HG03469 (cell line): ENCODE data around the gene TMEM201.

ENCODE experiments used
- ATAC-seq: cut with Tn5 transposase; IDR thresholded peaks from one replicate; pipeline ENCODE4 v1.9.1; 2021; ENCODE audit warnings: mild to moderate bottlenecking, moderate library complexity, moderate number of reproducible peaks; ENCODE audit not compliant: unreplicated experiment

TMEM201 gene

DNA sequence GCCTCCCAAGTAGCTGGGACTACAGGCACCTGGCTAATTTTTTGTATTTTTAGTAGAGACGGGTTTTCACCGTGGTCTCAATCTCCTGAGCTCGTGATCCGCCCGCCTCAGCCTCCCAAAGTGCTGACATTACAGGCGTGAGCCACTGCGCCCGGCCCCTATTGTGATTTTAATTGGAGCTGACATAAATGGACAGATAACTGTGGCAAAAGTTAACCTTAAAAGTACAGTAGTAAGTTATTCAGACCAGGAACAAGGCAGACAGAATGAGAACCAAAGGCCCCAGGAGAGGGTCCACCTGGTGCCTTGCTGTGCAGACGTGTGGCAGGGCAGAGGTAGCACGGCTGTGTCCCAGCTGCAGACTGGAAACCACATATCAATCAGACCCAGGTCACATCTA is 11.0 kb downstream of the TMEM201 start:
- ATAC-seq, result no peak

- ATAC-seq, result no peak
Measured at GRCh38 chr1:9600861-9601834, 12.4 kb downstream of the TMEM201 start.

DNA sequence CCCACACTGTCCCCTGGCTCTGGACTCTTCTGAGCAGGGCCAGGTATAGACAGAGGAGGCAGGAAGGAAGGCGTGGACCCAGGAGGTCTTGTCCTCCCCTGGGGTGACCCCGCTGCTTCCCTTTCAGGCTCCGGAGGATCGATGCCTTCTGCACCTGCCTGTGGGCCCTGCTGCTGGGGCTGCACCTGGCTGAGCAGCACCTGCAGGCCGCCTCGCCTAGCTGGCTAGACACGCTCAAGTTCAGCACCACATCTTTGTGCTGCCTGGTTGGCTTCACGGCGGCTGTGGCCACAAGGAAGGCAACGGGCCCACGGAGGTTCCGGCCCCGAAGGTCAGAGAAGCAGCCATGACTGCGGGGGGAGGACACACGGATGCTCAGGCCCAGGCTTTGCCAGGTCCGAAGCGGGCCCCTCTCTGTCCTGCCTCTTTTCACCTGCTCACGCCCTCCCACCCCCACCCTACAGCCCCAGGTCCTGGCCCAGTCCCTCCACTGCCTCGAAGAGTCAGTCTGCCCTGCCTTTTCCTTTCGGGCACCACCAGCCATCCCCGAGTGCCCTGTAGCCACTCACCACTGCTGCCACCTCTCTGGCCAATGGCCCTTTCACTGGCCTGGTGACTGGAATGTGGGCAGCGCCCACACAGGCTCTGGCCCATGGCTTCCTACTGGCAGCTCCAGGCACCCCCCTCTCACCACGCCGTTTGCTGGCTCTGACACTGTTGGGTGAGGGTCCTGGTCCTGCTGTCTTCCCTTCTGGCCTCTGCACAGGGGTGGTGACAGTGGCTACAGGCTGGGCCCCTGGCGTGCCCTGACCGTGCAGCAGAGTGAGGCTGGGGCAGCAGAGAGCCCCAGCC is 13.5 kb downstream of the TMEM201 start:
- no peak for ATAC-seq

- no peak for ATAC-seq
Measured at GRCh38 chr1:9602794-9603167, 14.1 kb downstream of the TMEM201 start.

GRCh38 chr1:9603307-9603706 is 14.6 kb downstream of the TMEM201 start:
- ATAC-seq, result no peak

- ATAC-seq, result no peak
Measured at GRCh38 chr1:9603766-9604753, 15.3 kb downstream of the TMEM201 start.

GRCh38 chr1:9604836-9605235 is 16.1 kb downstream of the TMEM201 start:
- ATAC-seq, result no peak

DNA sequence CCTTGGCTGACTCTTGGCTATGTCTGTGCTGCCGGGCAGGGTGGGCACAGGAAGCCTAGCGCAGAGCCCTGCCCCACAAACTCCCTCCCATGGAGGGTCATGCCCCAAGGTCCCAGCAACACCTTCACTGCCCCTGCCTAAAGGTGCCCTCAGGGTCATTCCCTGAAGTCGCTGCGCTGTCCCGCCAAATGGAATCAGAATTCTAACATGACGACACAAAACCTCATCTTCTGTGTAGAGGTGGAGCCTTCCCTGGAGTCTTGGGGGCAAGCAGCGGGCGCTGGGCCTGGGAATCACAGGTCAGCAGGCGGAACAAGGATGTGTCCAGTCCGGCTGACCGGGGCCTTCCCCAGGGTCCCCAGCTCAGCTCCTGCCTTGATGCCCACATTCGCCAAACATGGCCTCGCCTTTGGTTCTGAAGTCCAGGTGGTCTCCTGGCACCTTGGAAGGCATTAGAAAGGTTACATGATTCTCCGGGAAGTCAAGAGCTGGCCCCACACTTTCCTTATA is 17.3 kb downstream of the TMEM201 start:
- ATAC-seq, result no peak

GRCh38 chr1:9606458-9606857 is 17.7 kb downstream of the TMEM201 start:
- no peak for ATAC-seq

- ATAC-seq, result no peak
Measured at GRCh38 chr1:9606948-9607347, 18.2 kb downstream of the TMEM201 start.

DNA sequence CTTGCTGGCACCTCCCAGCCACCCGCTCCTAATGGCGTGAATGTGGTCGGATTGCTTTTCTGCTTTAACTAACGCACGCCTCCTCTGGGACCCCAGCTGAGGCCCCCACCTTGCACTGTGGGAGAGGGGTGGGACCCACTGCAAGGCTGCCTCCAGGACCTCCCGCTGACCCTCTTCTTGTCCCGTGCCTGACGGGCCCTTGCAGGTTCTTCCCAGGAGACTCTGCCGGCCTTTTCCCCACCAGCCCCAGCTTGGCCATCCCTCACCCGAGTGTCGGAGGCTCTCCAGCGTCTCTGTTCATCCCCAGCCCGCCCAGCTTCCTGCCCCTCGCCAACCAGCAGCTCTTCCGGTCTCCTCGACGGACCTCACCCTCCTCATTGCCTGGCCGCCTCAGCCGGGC is 18.6 kb downstream of the TMEM201 start:
- no peak for ATAC-seq

DNA sequence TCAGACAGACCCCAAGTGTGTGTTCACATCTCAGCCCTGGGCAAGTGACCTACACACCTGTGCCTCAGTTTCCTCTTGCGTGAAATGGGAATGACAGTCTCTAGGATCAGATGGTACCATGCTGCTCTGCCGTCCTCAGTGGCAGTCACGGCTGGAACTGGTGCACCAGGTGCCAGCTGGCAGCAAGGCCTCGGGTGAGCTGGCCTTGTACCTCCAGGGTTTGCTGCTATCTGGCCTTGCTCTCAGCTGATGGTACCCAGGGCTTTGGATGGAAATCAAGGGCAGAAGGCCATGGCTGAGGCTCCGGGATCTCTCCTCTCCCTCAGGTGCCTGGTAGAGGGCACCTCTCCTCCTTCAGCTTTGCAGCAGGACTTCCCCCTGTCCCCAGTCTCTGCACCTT is 21.3 kb downstream of the TMEM201 start:
- ATAC-seq, result no peak

GRCh38 chr1:9610548-9610947 is 21.8 kb downstream of the TMEM201 start:
- no peak for ATAC-seq

- no peak for ATAC-seq
Measured at GRCh38 chr1:9611716-9612115, 23.0 kb downstream of the TMEM201 start.

- ATAC-seq, result no peak
Measured at GRCh38 chr1:9612162-9612845, 23.6 kb downstream of the TMEM201 start.

DNA sequence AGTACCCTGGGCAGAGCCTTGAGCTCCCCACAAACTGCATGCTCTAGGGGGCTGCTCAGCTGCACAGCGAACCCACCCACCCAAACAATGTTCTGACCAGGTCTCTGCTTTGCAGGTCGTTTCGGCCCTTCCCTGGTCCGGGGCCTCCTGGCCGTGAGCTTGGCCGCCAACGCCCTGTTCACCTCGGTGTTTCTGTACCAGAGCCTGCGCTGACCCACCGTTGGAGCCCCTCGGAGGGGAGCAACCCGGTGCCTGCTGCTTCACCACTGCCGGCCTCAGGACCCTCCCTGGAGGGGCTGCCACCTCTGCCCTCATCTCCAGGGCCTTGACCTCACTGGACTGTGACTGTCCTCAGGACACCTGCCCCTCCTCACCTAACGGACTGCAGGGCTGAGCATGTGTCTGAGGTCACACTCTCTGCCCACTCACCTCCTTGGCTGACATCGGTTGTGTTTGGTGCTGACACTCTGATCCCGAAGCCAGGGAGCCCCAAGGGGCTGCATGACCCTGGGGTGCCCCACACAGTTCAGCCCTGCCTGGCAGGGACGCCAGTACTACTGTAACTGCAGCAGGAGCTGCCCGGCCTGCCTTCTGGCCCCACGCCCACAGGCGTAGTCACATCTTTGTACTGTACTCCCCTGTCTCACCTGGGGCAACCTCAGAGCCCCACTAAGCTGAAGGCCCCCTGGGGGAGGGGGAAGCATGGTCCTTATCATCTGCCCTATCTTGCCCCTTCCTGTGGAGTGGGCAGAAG is 24.3 kb downstream of the TMEM201 start:
- no peak for ATAC-seq

DNA sequence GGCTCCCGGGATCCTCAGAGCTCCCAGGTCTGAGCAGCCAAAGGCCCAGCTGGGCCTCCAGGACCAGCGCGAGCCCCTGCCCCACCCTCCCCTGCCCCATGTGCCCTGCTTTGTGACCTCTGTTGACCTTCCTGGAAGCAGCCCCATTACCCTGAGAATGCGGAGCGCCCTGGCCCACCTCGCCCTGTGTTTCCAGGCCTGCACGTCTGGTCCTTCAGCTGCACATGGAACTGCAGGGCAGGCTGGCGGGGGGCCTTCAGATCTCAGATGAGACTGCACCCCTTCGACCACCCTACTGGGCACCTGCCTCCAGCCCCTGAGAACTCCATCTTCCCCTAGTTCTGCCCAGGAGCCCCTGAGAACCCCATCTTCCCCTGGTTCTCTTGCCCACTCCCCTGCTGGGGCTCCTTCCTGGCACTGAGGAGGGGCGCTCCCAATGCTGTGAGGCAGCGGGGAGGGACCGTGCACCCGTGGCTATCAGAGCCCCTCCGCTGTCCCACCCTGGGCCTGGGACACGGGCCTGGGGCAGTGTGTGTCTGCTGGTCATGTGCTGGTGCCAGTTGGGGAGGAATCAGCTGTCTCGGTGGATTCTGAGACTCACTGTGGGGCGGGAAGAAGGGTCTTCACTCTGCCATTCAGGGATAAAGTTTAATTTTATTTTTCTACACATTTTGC is 25.1 kb downstream of the TMEM201 start:
- no peak for ATAC-seq

GRCh38 chr1:9615316-9616063 is 26.8 kb downstream of the TMEM201 start:
- no peak for ATAC-seq
